PC-3 (cell line): ENCODE results near the gene FBXL5.

ENCODE experiments used
- CTCF ChIP-seq: fragments of 300-600 bp; sonication (generic); conservative IDR thresholded peaks from 2 replicates; pipeline ENCODE4 v1.5.1; 2017; ENCODE audit warnings: antibody characterized with exemption, low read depth, mild to moderate bottlenecking, low read length
- EZH2 ChIP-seq: fragments of 300-600 bp; sonication (generic); IDR thresholded peaks from one replicate; pipeline ENCODE4 v1.6.1; 2017; ENCODE audit warnings: antibody characterized with exemption, mild to moderate bottlenecking, low read length; ENCODE audit not compliant: unreplicated experiment
- EZH2phosphoT487 ChIP-seq: fragments of 300-600 bp; sonication (generic); IDR thresholded peaks from 2 replicates; pipeline ENCODE4 v1.6.1; 2018; ENCODE audit warnings: mild to moderate bottlenecking, antibody characterized with exemption, low read length, borderline replicate concordance

GRCh38 chr4:15654593-15655222 lies 449 bp downstream of the FBXL5 start:
- TF ChIP-seq CTCF (no peak), EZH2 (no peak), EZH2phosphoT487 (no peak)
